GM19372 (cell line): ENCODE results near the gene DHX35.

Source experiments
- ATAC-seq: cut with Tn5 transposase; IDR thresholded peaks from one replicate; pipeline ENCODE4 v1.9.1; 2021; ENCODE audit warnings: mild to moderate bottlenecking, low read depth, moderate library complexity; ENCODE audit not compliant: unreplicated experiment

Gene DHX35

GRCh38 chr20:39019027-39019426, 56.9 kb downstream of the DHX35 start:
- ATAC-seq, result no peak

- peak; percentile 83 for ATAC-seq
These were observed 57.7 kb downstream of the DHX35 start for GRCh38 chr20:39019805-39020325.

DNA sequence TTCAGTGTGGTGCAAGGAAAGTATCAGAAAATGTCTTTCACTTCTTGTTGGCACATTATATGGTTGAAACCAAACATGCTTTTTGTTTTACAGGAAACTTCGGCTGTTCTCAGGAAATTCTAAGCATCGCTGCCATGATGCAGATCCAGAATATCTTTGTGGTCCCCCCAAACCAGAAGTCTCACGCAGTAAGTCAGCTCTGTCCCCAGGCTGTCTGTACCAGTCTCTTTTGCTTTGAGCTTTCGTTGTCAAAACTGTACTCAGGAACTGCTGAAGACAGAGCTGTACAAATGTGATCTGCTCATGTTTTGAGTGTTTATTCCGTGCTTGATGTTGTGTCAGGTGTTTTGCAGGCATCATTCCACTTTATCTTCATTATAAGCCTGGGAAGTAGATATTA, 59.6 kb downstream of the DHX35 start:
- ATAC-seq, result no peak

DNA sequence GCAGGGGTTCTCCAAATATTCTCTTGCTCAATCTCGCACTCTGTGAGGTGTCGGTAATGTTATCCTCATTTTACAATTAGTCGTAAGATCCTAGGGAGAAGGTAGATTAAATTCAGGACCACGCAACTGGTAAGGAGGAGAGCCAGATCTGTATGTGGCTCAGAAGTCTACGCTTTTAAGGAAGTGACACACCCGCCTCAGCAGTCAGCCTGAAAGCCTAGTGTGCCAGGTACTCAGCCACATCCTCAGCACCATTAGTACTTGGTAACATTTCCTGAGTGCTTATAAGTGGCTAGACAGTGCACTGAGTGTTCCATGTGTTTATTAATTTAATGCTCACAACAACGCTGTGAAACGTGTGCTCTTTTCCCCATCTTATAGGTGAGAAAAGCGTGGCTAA, 63.7 kb downstream of the DHX35 start:
- no peak for ATAC-seq

- ATAC-seq, result no peak
These were observed 67.2 kb downstream of the DHX35 start for GRCh38 chr20:39029364-39029763.

GRCh38 chr20:39032997-39033396, 70.9 kb downstream of the DHX35 start:
- no peak for ATAC-seq

DNA sequence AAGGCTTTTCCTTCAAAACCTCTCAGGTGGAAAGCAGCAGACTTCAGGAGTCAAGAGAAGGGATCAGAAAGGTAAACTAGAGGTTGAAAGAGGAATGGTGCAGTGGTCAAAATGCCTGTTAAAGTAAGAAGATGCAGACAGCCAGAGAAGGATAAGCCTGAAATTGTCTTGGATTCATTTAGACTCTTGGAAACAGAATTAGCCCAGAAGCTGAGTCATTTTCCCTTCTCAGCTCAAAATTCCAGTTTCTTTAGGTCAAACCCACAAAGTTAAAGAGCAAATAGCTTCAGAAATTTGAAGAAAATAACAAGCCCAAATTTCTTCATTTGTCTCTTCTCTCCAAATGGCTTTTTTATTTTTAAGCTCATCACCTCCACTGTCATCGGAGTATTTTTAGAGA, 73.9 kb downstream of the DHX35 start:
- no peak for ATAC-seq

DNA sequence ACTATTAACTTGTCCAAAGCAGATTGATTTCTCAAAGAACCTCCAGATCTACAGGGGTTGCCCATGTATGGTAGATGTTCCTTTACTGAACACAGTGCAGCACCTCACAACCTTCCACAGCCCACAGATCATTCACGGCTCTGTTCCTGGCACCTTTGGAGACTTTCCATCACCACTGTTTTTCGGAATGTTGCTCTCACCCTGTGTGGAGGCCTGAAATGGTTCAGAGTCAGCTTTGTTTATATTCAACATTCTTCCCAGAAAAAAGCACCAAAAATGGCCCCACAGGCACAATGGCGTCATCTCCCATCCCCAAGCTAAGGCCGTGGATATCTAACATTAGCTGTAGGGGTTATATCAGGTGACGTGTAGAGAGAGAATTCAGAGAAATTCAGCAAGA, 74.7 kb downstream of the DHX35 start:
- ATAC-seq, result no peak

DNA sequence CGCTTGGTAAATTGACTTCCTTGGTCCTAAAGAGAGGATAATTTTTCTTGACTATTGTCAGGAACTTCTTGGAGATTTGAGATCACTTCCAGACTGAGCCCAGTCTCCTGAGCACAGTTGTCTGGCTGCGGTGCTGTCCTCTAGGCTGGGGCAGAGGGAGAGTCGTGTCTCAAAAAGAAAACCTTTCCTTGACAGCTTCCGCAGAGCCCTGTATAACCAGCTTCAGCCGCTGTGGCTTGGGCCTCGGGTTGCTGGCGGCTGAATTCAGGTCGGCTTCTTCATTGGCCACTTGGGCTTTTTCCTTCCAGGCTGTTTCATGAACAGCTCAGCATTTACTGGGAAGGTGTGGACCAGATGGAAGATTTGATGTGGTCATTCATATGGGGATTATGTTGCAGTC, 75.9 kb downstream of the DHX35 start:
- ATAC-seq, result no peak

GRCh38 chr20:39038495-39038894, 76.4 kb downstream of the DHX35 start:
- no peak for ATAC-seq

- ATAC-seq, result no peak
These were observed 77.1 kb downstream of the DHX35 start for GRCh38 chr20:39039261-39039660.

GRCh38 chr20:39040116-39040515, 78.0 kb downstream of the DHX35 start:
- no peak for ATAC-seq

GRCh38 chr20:39041067-39041466, 78.9 kb downstream of the DHX35 start:
- no peak for ATAC-seq

- ATAC-seq, result no peak
These were observed 80.4 kb downstream of the DHX35 start for GRCh38 chr20:39042279-39043150.

DNA sequence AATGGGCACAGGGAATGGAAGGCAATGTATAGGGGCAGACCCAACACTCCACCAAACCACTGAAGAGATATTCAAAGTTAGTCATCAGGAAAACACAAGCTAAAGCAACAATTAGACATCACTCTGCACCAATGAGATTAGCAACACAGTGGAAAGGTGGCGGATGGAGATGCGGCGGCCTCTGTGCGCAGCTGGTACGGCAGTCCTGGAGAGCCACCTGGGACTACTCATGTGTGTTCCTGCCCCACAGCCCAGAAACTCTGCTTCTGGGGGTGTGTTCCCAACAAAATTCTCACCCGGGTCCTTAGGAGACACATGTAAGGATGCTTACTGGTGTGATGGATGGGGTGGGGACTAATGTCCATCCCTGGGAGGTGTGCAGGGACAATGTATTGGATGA, 82.4 kb downstream of the DHX35 start:
- ATAC-seq, result no peak

GRCh38 chr20:39045676-39046075, 83.5 kb downstream of the DHX35 start:
- no peak for ATAC-seq

GRCh38 chr20:39047417-39047985, 85.4 kb downstream of the DHX35 start:
- ATAC-seq, result no peak

GRCh38 chr20:39048000-39048696, 86.0 kb downstream of the DHX35 start:
- ATAC-seq, result peak; percentile 66

GRCh38 chr20:39049148-39049547, 87.0 kb downstream of the DHX35 start:
- ATAC-seq, result no peak

DNA sequence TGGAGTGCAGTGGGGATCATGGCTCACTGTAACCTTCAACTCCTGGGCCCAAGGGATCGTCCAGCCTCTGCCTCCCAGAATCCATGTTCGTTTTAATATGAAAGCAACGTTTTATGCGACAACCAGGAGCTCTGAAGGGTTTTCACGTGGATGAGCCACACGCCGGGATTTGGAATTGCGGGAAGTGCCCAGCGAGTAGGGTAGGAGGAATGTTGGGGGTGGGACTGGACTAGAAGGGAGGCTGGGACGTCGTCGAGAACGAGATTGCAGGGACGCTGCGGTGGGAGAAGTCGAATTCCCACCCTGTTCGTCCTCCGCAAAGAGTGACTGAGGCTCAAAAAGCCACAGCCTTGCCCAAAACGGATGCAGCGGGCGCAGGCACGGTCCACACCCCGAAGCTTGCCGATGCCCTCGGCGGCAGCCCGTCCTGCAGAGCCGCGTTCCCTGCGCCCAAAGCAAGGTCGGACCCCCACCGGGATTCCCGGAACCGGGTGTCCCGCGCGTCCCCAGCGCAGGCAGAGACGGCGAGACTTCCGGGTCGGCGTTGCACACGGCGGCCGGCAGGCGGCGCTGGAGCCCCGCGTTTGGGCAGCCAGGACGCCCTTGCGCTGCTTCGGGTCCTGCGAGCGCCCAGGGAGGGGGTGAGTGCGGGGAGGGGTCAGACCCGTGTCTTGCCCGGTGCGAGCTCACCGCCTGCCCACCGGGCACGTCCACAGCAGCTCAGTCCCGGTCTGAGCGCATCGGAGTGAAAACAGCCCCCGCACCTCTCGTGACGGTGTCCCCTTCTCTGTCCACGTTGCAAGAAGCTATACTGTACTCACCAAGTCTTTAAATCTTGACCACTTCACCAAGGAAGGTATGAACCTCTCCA, 87.8 kb downstream of the DHX35 start:
- ATAC-seq, result peak; percentile 88
